ENCODE data around the gene RPS25.

RPS25 gene

DNA sequence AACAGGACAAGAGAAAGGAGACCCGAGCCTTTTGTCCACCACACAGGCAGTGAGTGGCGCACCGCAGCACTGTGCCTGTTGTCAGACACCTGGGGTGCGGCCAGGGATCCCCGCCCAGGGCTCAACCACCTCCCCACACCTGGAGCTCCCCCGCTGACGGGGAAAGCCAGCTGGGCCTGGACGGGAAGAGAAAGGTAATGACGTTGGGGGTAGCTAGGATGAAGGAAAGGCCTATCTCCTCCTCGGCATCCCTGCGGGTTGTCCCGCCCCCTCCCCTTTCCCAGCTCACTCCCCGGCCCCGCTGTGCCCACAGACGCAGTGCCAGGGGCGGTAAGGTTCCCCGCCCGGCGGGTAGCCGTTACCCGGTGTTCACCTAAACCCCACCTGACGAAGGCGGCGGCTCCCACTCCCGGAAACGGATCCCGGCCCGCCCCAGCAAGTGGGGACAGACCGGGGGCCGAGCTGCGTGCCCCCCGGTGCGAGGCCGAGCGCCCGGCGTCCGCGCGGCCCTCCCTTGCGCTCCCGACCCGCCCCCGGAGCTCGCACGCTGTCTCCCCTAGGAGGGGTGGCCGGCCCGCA lies 38.4 kb upstream of the RPS25 start:
- Histone ChIP-seq H3K9ac (ENCODE audit: low read length) (peak overlapping the region; percentile 99), H3K9me2 (replicated peaks; ENCODE audit: insufficient read depth, low read length) (no peaks in the 10 kb centered on the region), H3K4me3 (ENCODE audit: low read length) (peak overlapping the region; percentile 84), H3K79me2 (ENCODE audit: low read length) (peaks cover 57% of the 10 kb centered on the region), H4K20me1 (ENCODE audit: insufficient read depth, low read length) (0 out of 2 replicates have a peak, but pooled peaks cover 9% of the 10 kb centered on the region), H3F3A (ENCODE audit: insufficient read depth, low read length) (peaks cover 11% of the 10 kb centered on the region), H3K27me3 (replicated peaks; ENCODE audit: insufficient read depth, low read length) (no peaks in the 10 kb centered on the region), H2AFZ (ENCODE audit: low read length) (peak overlapping the region; percentile 55), H3K9me3 (replicated peaks; ENCODE audit: insufficient read depth, low read length) (no peaks in the 10 kb centered on the region), H3K4me2 (ENCODE audit: low read depth, low read length) (peak overlapping the region; percentile 80), H3K36me3 (replicated peaks; ENCODE audit: insufficient read depth, low read length) (peaks cover 18% of the 10 kb centered on the region), H3K4me1 (ENCODE audit: low read length) (peaks cover 9% of the 10 kb centered on the region), H3K27ac (ENCODE audit: low read length) (peak overlapping the region; percentile 94)
- TF ChIP-seq, protein P1, sequence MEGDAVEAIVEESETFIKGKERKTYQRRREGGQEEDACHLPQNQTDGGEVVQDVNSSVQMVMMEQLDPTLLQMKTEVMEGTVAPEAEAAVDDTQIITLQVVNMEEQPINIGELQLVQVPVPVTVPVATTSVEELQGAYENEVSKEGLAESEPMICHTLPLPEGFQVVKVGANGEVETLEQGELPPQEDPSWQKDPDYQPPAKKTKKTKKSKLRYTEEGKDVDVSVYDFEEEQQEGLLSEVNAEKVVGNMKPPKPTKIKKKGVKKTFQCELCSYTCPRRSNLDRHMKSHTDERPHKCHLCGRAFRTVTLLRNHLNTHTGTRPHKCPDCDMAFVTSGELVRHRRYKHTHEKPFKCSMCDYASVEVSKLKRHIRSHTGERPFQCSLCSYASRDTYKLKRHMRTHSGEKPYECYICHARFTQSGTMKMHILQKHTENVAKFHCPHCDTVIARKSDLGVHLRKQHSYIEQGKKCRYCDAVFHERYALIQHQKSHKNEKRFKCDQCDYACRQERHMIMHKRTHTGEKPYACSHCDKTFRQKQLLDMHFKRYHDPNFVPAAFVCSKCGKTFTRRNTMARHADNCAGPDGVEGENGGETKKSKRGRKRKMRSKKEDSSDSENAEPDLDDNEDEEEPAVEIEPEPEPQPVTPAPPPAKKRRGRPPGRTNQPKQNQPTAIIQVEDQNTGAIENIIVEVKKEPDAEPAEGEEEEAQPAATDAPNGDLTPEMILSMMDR (IDR thresholded peaks at IDR 0.05; ENCODE audit: low read length): peak; percentile 8; the same call in 1 of the 2 replicates
- TF ChIP-seq EZH2phosphoT487 (IDR thresholded peaks at IDR 0.05; ENCODE audit: low read length): no peak
- DNase-seq: peak; percentile 80

DNA sequence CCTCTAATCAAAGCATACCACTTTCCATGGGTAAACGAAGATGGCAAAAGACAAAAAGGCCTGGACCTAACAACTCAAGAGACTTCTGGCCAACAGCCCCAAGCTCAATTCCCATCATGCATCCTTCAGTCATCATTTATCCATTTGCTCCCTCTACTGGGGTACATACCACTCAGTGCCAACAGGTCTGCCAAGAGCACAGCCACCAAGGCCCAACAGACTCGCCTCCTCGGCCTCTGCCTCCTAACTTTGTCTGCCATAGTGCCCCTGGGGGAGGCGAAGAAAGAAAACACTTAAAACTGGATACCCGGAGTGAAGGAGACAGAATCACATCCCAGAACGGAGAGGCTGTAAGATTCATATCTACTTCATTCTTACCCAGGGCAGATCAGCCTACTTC lies 37.8 kb upstream of the RPS25 start:
- 0 out of 2 replicates have a peak, but pooled peaks cover 9% of the 10 kb centered on the region for H4K20me1 ChIP-seq (ENCODE audit: insufficient read depth, low read length)
- H2AFZ ChIP-seq (ENCODE audit: low read length): no peak overlapping the region
- H3K36me3 ChIP-seq (replicated peaks; ENCODE audit: insufficient read depth, low read length): peaks cover 22% of the 10 kb centered on the region
- H3K9me3 ChIP-seq (replicated peaks; ENCODE audit: insufficient read depth, low read length): no peaks in the 10 kb centered on the region
- no peaks in the 10 kb centered on the region for H3K27me3 ChIP-seq (replicated peaks; ENCODE audit: insufficient read depth, low read length)
- peak overlapping the region; percentile 84 for H3K4me3 ChIP-seq (ENCODE audit: low read length)
- peak overlapping the region; percentile 80 for H3K4me2 ChIP-seq (ENCODE audit: low read depth, low read length)
- no peaks in the 10 kb centered on the region for H3K9me2 ChIP-seq (replicated peaks; ENCODE audit: insufficient read depth, low read length)
- H3K9ac ChIP-seq (ENCODE audit: low read length): peak overlapping the region; percentile 99
- H3K4me1 ChIP-seq (ENCODE audit: low read length): peaks cover 9% of the 10 kb centered on the region
- peaks cover 62% of the 10 kb centered on the region for H3K79me2 ChIP-seq (ENCODE audit: low read length)
- peak; percentile 41 for DNase-seq
- TF ChIP-seq EZH2 (optimal IDR thresholded peaks at IDR 0.05; ENCODE audit: low read depth, low read length) (no peak), EZH2phosphoT487 (IDR thresholded peaks at IDR 0.05; ENCODE audit: low read length) (no peak)
- TF ChIP-seq, protein P1 (IDR thresholded peaks at IDR 0.05; ENCODE audit: low read length): peak; percentile 27
- peak overlapping the region; percentile 94; the same call in 1 of the 2 replicates for H3K27ac ChIP-seq (ENCODE audit: low read length)
- H3F3A ChIP-seq (ENCODE audit: insufficient read depth, low read length): peaks cover 11% of the 10 kb centered on the region

DNA sequence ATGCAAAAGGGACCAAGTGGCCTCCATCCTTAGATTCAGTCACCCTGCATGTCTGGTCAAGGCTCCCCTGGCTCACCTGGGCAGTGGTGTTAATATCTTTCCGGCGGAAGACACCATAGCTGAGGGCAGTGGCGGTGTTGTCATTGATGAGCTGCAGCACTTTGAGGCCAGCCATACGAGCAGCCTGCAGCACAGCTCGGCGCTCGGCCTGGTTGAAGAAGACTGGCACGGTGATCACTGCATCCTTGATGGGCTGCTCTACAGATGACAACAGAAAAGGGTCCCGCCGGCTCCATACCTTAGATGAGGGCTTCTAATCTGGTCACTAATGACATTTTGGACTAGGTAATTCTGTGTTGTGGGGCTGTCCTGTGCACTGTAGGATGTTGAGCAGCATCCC lies 36.3 kb upstream of the RPS25 start:
- peaks cover 9% of the 10 kb centered on the region for H3K4me1 ChIP-seq (ENCODE audit: low read length)
- no peak overlapping the region for H3K27ac ChIP-seq (ENCODE audit: low read length)
- H3K9me3 ChIP-seq (replicated peaks; ENCODE audit: insufficient read depth, low read length): no peaks in the 10 kb centered on the region
- 0 out of 2 replicates have a peak, but pooled peaks cover 9% of the 10 kb centered on the region for H4K20me1 ChIP-seq (ENCODE audit: insufficient read depth, low read length)
- H3K4me2 ChIP-seq (ENCODE audit: low read depth, low read length): no peak overlapping the region
- no peak overlapping the region for H3K4me3 ChIP-seq (ENCODE audit: low read length)
- peaks cover 26% of the 10 kb centered on the region for H3K36me3 ChIP-seq (replicated peaks; ENCODE audit: insufficient read depth, low read length)
- H3K27me3 ChIP-seq (replicated peaks; ENCODE audit: insufficient read depth, low read length): no peaks in the 10 kb centered on the region
- no peak for DNase-seq
- TF ChIP-seq, protein P1 (IDR thresholded peaks at IDR 0.05; ENCODE audit: low read length): no peak
- TF ChIP-seq EZH2phosphoT487 (IDR thresholded peaks at IDR 0.05; ENCODE audit: low read length) (no peak), EZH2 (optimal IDR thresholded peaks at IDR 0.05; ENCODE audit: low read depth, low read length) (no peak)
- no peak overlapping the region for H3K9ac ChIP-seq (ENCODE audit: low read length)
- peaks cover 69% of the 10 kb centered on the region for H3K79me2 ChIP-seq (ENCODE audit: low read length)
- H3K9me2 ChIP-seq (replicated peaks; ENCODE audit: insufficient read depth, low read length): no peaks in the 10 kb centered on the region
- no peak overlapping the region for H2AFZ ChIP-seq (ENCODE audit: low read length)
- peaks cover 11% of the 10 kb centered on the region for H3F3A ChIP-seq (ENCODE audit: insufficient read depth, low read length)
